CD4-positive, CD25-positive, alpha-beta regulatory T cell (primary cell): ENCODE measurements around the gene MFF. TPM values are rescaled to one million over a fixed set of nuclear protein-coding genes. Genes with fewer than 3 reads are reported as not detected.

Source experiments
- ATAC-seq, 2 donors: fragments of 150-1000 bp; cut with Tn5 transposase; one replicate each; pipeline ENCODE4 v1.10.0; 2021; ENCODE audit warnings: low read depth in 2 of 2, moderate number of reproducible peaks in 2 of 2, moderate library complexity in 1 of 2
- DNase-seq, 3 donors: peaks; one replicate each; pipeline versions ENCODE4 v3.0.0 to v3.0.0-alpha.2; 2012 to 2022; ENCODE audit warnings: mixed read lengths in 1 of 3
- H3K27ac ChIP-seq: one replicate; pipeline ENCODE4 v1.7.0; 2013; ENCODE audit warnings: mild to moderate bottlenecking, low read length; ENCODE audit not compliant: insufficient read depth, poor library complexity, severe bottlenecking
- H3K27me3 ChIP-seq: one replicate; pipeline ENCODE4 v1.7.0; 2013; ENCODE audit warnings: low read length; ENCODE audit not compliant: control insufficient read depth, insufficient read depth
- H3K36me3 ChIP-seq: one replicate; pipeline ENCODE4 v1.7.0; 2013; ENCODE audit warnings: mild to moderate bottlenecking, low read length, moderate library complexity; ENCODE audit not compliant: control insufficient read depth, insufficient read depth
- H3K4me1 ChIP-seq: 2 replicates; pipeline ENCODE4 v1.7.0; 2013; ENCODE audit warnings: mild to moderate bottlenecking, low read length; ENCODE audit not compliant: insufficient read depth, control insufficient read depth, poor library complexity, severe bottlenecking
- H3K4me3 ChIP-seq: one replicate; pipeline ENCODE4 v1.7.0; 2013; ENCODE audit warnings: low read depth, mild to moderate bottlenecking, low read length, moderate library complexity
- H3K9me3 ChIP-seq, 2 experiments: 1 replicate in 1 of 2; 2 replicates in 1 of 2; pipeline ENCODE4 v1.7.0; 2013; ENCODE audit warnings: low read length in 2 of 2, mild to moderate bottlenecking in 1 of 2, moderate library complexity in 1 of 2; ENCODE audit not compliant: control insufficient read depth in 2 of 2
- H3K27ac Mint-ChIP-seq, 3 donors: one replicate each; pipeline ENCODE4 v1.8.0; 2020 to 2022; ENCODE audit warnings: mild to moderate bottlenecking in 3 of 3, mixed read lengths in 3 of 3, moderate library complexity in 2 of 3
- H3K27me3 Mint-ChIP-seq: one replicate; pipeline ENCODE4 v1.8.0; 2022; ENCODE audit warnings: mild to moderate bottlenecking, mixed read lengths
- H3K36me3 Mint-ChIP-seq: one replicate; pipeline ENCODE4 v1.8.0; 2020; ENCODE audit warnings: mixed read lengths
- H3K4me1 Mint-ChIP-seq, 4 donors: one replicate each; pipeline ENCODE4 v1.8.0; 2020 to 2022; ENCODE audit warnings: mixed read lengths in 4 of 4, mild to moderate bottlenecking in 1 of 4
- H3K4me3 Mint-ChIP-seq, 4 donors: one replicate each; pipeline ENCODE4 v1.8.0; 2020 to 2022; ENCODE audit warnings: mild to moderate bottlenecking in 4 of 4, mixed read lengths in 4 of 4, moderate library complexity in 3 of 4
- H3K9me3 Mint-ChIP-seq, 7 donors: one replicate each; pipeline ENCODE4 v1.8.0; 2020 to 2022; ENCODE audit warnings: mixed read lengths in 7 of 7, mild to moderate bottlenecking in 3 of 7, moderate library complexity in 2 of 7
- polyA plus RNA-seq, 4 donors: library from polyadenylated mRNA; unstranded; fragments of 300-500 nt; fragmentation: Illumina TruSeq; gene quantifications; one replicate each; pipeline ENCODE4 v1.2.3, GENCODE V29; 2021
- total RNA-seq: library from RNA; stranded (reverse); gene quantifications from one replicate; pipeline ENCODE4 v1.2.3, GENCODE V29; 2022

MFF gene
- total and polyA plus RNA-seq, 5 donors from 2014 or later = 62.3 to 150 (median 137) TPM

DNA sequence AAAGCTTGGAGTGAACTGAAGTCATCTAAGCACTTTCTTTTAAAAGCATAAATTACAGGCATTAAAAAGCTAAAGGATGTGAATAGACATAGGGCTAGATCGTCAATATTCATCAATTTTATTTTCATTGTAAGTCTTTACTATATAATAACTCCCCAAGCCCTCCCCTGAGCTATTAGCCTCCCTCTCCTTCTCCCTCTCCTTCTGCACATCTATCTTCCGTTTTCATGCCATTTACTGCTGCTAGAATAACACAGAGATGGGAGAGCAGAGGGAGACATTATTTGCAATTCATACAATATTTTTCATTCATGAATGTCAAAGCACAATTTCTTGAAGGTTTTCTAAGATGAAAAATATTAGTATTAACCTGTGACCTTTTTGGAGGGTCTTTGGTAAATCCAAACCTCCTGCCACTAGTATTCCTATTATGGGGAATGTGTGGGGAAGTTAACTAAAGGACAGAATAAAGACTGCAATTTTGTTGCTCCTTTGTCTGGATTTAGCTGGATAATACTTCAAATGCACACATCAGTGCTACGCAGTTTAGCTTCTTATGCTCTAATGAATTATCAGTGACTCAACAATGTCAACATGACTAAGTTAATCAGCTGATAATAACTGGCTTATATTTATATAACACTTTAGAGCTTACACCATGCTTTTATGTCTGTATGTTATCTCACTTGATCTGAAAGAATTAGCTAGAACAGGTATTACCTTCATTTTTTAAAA, 28.2 kb upstream of the MFF start:
- Mint-ChIP-seq H3K4me1 (no peaks in the 10 kb centered on the region), H3K36me3 (no peaks in the 10 kb centered on the region), H3K27ac (no peak overlapping the region), H3K4me3 (no peak overlapping the region), H3K9me3 (no peaks in the 10 kb centered on the region), H3K27me3 (peaks cover 12% of the 10 kb centered on the region)
- Histone ChIP-seq H3K9me3 (no peaks in the 10 kb centered on the region), H3K4me1 (no peaks in the 10 kb centered on the region), H3K27me3 (no peaks in the 10 kb centered on the region), H3K27ac (no peak overlapping the region), H3K4me3 (no peak overlapping the region), H3K36me3 (no peaks in the 10 kb centered on the region)
- ATAC-seq (no peak), DNase-seq (no peak)

DNA sequence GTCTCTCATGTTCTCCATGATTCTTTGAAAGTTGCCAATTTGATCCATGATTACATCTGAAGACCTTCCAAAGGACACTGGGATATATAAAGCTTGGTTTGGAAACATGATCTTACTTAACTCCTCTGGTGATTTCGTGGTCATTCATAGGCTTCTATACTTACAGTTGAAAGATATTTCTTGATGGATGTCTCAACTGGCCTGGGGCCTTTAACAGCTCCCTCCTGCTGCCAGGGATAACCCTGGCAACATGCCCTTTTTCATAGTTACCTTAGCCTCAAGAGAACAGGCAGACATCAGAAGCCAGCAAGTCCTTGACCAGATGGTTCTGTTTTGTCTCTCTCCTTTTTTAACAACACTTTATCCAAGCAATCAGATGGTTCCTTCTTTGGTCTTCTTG, 23.5 kb upstream of the MFF start:
- DNase-seq (no peak), ATAC-seq (no peak)
- H3K27ac ChIP-seq = no peak overlapping the region
- peaks cover 4% of the 10 kb centered on the region for H3K27me3 Mint-ChIP-seq
- H3K27me3 ChIP-seq = no peaks in the 10 kb centered on the region
- H3K4me3 ChIP-seq = no peak overlapping the region
- no peaks in the 10 kb centered on the region for H3K4me1 ChIP-seq
- no peak overlapping the region for H3K27ac Mint-ChIP-seq
- H3K4me3 Mint-ChIP-seq = no peak overlapping the region
- H3K9me3 Mint-ChIP-seq = no peaks in the 10 kb centered on the region
- H3K36me3 ChIP-seq = no peaks in the 10 kb centered on the region
- no peaks in the 10 kb centered on the region for H3K4me1 Mint-ChIP-seq
- H3K36me3 Mint-ChIP-seq = no peaks in the 10 kb centered on the region
- H3K9me3 ChIP-seq = no peaks in the 10 kb centered on the region

DNA sequence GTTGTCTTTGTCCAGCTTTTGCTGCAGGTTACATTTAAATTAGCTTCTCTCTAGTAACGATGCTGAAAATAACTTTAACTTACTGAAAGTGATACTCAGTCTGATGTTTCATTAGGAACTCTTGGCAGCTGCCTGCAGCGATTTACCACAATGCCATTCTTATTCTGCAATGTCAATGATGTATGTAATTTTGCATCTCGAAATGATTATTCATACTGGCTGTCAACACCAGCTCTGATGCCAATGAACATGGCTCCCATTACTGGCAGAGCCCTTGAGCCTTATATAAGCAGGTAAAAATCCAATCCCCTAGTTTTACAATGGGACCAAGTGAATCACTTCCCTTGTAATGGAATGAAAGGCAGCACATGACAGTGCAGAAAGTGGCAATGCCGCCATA, 16.3 kb upstream of the MFF start:
- Mint-ChIP-seq H3K4me1 (no peaks in the 10 kb centered on the region), H3K36me3 (no peaks in the 10 kb centered on the region)
- ATAC-seq = no peak

DNA sequence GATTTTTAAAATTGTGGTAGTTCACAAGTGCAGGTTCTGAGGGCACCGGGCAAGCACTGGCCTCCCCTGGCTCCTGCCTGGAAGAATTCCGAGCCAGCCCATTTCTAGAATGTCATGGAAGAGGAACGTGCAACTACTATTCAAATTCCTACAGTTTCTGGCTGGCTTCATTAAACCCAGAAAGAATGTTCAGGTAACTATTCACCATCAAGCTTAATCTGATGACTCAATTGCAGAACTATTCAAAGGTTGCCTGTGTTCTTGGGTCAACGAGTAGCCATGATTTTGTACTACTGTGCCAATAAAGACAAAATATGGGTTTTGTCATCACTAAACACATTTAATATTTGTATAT, 14.3 kb upstream of the MFF start:
- no peak for ATAC-seq
- no peak for DNase-seq
- no peaks in the 10 kb centered on the region for H3K9me3 ChIP-seq
- Mint-ChIP-seq H3K9me3 (peaks cover 0 to 1% (median 0%) of the 10 kb centered on the region in 7 donors), H3K4me1 (no peaks in the 10 kb centered on the region), H3K36me3 (no peaks in the 10 kb centered on the region), H3K27me3 (peaks cover 4% of the 10 kb centered on the region), H3K27ac (no peak overlapping the region), H3K4me3 (no peak overlapping the region)
- H3K27ac ChIP-seq = no peak overlapping the region
- no peak overlapping the region for H3K4me3 ChIP-seq
- peaks cover 9% of the 10 kb centered on the region for H3K27me3 ChIP-seq
- H3K36me3 ChIP-seq = no peaks in the 10 kb centered on the region
- no peaks in the 10 kb centered on the region for H3K4me1 ChIP-seq

More for the DNA sequence above, 16.3 kb upstream of the MFF start:
- no peak overlapping the region for H3K4me3 ChIP-seq
- no peaks in the 10 kb centered on the region for H3K36me3 ChIP-seq
- Mint-ChIP-seq H3K27ac (peak overlapping the region in 1 of 3 donors; percentile 12), H3K9me3 (no peaks in the 10 kb centered on the region), H3K4me3 (no peak overlapping the region), H3K27me3 (no peaks in the 10 kb centered on the region)
- DNase-seq = no peak
- peaks cover 9% of the 10 kb centered on the region for H3K27me3 ChIP-seq
- H3K9me3 ChIP-seq = no peaks in the 10 kb centered on the region
- H3K27ac ChIP-seq = no peak overlapping the region
- no peaks in the 10 kb centered on the region for H3K4me1 ChIP-seq

DNA sequence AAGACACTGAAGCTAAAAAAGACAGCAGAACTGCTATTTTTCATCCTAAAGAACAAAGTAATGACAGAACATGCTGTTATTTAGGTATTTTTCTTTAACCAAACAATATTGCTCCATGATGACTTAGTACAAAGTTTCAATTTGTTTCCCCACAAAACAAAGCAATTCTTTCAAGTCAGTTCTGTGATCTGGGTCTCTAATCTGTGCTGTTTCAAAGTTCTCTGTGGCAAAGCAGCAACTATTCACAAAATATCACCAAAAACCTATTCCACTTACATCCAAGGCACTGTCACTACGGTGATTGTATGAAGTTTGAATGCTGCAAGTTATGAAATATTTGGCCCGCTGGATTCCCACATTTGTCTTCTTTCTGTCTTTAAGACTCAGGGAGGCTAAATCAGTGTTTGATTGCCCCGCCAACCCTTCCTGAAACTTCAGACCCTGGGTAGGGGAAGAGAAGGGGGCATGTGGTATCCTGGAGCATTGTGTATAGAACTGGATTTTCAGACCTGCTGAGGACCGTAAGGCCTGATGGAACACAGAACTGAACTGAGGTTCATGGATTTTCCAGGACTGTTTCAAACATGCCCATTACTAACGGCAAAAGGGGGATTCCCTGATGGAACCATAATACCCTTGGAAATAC, 13.1 kb upstream of the MFF start:
- H3K4me3 Mint-ChIP-seq = no peak overlapping the region

DNA sequence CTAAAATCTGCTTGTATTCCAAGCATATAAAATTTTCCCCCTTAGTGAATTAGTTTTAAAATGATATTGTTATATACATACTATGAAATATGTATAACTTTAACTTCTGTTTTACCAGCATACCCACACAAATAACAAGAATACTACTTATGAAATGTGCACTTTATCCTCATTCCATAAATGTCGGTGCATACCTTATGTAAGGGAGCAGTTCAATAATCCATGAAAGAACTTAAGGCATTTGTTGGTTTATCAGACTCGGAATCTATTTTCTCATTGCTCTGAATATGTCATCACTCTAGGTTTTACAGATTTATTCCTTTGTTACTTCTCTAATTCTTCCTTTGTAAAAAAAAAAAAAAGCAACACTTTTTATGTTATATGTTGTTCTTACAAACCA, 12.5 kb upstream of the MFF start:
- H3K4me1 Mint-ChIP-seq = no peaks in the 10 kb centered on the region
- Histone ChIP-seq H3K9me3 (peaks cover 0 to 3% of the 10 kb centered on the region in 2 experiments), H3K27me3 (peaks cover 9% of the 10 kb centered on the region), H3K4me3 (no peak overlapping the region), H3K36me3 (no peaks in the 10 kb centered on the region), H3K27ac (no peak overlapping the region), H3K4me1 (no peaks in the 10 kb centered on the region)
- H3K4me3 Mint-ChIP-seq = no peak overlapping the region
- H3K36me3 Mint-ChIP-seq = no peaks in the 10 kb centered on the region
- DNase-seq (no peak), ATAC-seq (no peak)
- H3K27me3 Mint-ChIP-seq = peaks cover 7% of the 10 kb centered on the region
- H3K27ac Mint-ChIP-seq = no peak overlapping the region
- peaks cover under 1 to 9% (median 4%) of the 10 kb centered on the region in 7 donors for H3K9me3 Mint-ChIP-seq

More for the DNA sequence above, 13.1 kb upstream of the MFF start:
- Histone ChIP-seq H3K36me3 (no peaks in the 10 kb centered on the region), H3K27me3 (peaks cover 9% of the 10 kb centered on the region), H3K4me1 (no peaks in the 10 kb centered on the region), H3K27ac (no peak overlapping the region), H3K4me3 (no peak overlapping the region), H3K9me3 (no peaks in the 10 kb centered on the region)
- H3K27ac Mint-ChIP-seq = no peak overlapping the region
- DNase-seq (no peak), ATAC-seq (no peak)
- peaks cover 0 to 3% (median 1%) of the 10 kb centered on the region in 7 donors for H3K9me3 Mint-ChIP-seq
- H3K36me3 Mint-ChIP-seq = no peaks in the 10 kb centered on the region
- H3K4me1 Mint-ChIP-seq = no peaks in the 10 kb centered on the region
- H3K27me3 Mint-ChIP-seq = peaks cover 4% of the 10 kb centered on the region

DNA sequence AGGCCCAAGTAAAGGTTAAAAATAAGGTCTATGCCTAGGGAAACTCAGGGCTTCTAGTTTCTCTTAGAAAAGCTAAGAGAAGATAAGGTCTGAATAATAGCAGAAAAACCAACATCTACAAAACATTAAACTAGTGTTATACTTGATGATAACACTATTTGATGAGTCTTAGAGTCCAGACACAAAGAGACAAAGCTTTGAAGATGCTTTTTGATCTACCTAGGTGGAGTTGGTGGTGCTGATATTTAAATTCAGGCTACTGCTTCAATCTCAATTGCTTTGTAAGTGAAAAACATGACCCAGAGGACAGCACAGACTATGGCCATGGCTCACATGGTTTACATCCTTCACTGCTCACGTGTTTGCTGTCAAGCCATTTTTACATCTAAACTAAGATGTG, 11.7 kb upstream of the MFF start:
- H3K9me3 ChIP-seq = peaks cover 0 to 5% of the 10 kb centered on the region in 2 experiments
- H3K4me1 Mint-ChIP-seq = no peaks in the 10 kb centered on the region
- ATAC-seq (no peak), DNase-seq (no peak)
- peaks cover 12% of the 10 kb centered on the region for H3K27me3 Mint-ChIP-seq
- H3K4me1 ChIP-seq = no peaks in the 10 kb centered on the region
- H3K27ac Mint-ChIP-seq = no peak overlapping the region
- H3K36me3 Mint-ChIP-seq = no peaks in the 10 kb centered on the region
- H3K9me3 Mint-ChIP-seq = peaks cover 2 to 11% (median 5%) of the 10 kb centered on the region in 7 donors
- H3K27me3 ChIP-seq = peaks cover 9% of the 10 kb centered on the region
- H3K4me3 Mint-ChIP-seq = no peak overlapping the region
- no peaks in the 10 kb centered on the region for H3K36me3 ChIP-seq
- no peak overlapping the region for H3K4me3 ChIP-seq
- H3K27ac ChIP-seq = no peak overlapping the region

DNA sequence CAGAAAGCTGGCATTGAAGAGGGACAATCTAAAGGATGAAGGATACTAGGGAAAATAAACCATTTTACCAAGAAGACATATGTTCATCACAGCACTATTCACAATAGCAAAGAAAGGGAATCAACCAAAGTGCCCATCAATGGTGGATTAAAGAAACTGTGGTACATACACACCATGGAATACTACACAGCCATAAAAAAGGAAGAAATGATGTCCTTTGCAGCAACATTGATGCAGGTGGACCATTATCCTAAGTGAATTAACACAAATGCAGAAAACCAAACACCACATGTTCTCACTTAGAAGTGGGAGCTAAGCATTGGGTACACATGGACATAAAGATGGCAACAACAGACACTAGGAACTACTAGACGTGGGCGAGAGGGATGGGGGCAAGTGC, 7.2 kb upstream of the MFF start:
- H3K9me3 Mint-ChIP-seq = peaks cover 2 to 11% (median 6%) of the 10 kb centered on the region in 7 donors
- Histone ChIP-seq H3K27ac (no peak overlapping the region), H3K27me3 (peaks cover 2% of the 10 kb centered on the region), H3K36me3 (no peaks in the 10 kb centered on the region), H3K4me1 (no peaks in the 10 kb centered on the region), H3K9me3 (peaks cover 0 to 5% of the 10 kb centered on the region in 2 experiments), H3K4me3 (no peak overlapping the region)
- H3K27me3 Mint-ChIP-seq = peaks cover 28% of the 10 kb centered on the region
- H3K4me1 Mint-ChIP-seq = peaks cover 0 to 7% (median 1%) of the 10 kb centered on the region in 4 donors
- DNase-seq (no peak), ATAC-seq (no peak)
- H3K36me3 Mint-ChIP-seq = peaks cover 2% of the 10 kb centered on the region
- H3K4me3 Mint-ChIP-seq = no peak overlapping the region
- no peak overlapping the region for H3K27ac Mint-ChIP-seq
